Activated CD4-positive, alpha-beta T cell treated with anti-CD3 and anti-CD28 coated beads, Interleukin-2, Interleukin-4, amounts not matched to agents 100 ng/mL and 50 ng/mL, durations not matched to agents 16 hours and 8 hours (primary cell): ENCODE data around the gene PEX11G.
A peak's percentile ranks its signal among the peaks of the same experiment; 100 is the strongest.

Source experiments
- DNase-seq: peaks from one replicate; pipeline ENCODE4 v3.0.0-alpha.2; 2020; ENCODE audit warnings: low spot score

PEX11G gene

GRCh38 chr19:7428651-7429113 lies 60.2 kb downstream of the PEX11G start:
- DNase-seq, result peak; percentile 14

- peak; percentile 50 for DNase-seq
These were observed 60.9 kb downstream of the PEX11G start for GRCh38 chr19:7427944-7428343.

- peak; percentile 62 for DNase-seq
These were observed 61.8 kb downstream of the PEX11G start for GRCh38 chr19:7426986-7427385.
